ENCODE data around the gene MCOLN1.
"Not testable (repeated sequence)": the region's sequence is repeated elsewhere in the genome, so short reads cannot be mapped to it uniquely, and the experiment has no call there.

MCOLN1 gene

DNA sequence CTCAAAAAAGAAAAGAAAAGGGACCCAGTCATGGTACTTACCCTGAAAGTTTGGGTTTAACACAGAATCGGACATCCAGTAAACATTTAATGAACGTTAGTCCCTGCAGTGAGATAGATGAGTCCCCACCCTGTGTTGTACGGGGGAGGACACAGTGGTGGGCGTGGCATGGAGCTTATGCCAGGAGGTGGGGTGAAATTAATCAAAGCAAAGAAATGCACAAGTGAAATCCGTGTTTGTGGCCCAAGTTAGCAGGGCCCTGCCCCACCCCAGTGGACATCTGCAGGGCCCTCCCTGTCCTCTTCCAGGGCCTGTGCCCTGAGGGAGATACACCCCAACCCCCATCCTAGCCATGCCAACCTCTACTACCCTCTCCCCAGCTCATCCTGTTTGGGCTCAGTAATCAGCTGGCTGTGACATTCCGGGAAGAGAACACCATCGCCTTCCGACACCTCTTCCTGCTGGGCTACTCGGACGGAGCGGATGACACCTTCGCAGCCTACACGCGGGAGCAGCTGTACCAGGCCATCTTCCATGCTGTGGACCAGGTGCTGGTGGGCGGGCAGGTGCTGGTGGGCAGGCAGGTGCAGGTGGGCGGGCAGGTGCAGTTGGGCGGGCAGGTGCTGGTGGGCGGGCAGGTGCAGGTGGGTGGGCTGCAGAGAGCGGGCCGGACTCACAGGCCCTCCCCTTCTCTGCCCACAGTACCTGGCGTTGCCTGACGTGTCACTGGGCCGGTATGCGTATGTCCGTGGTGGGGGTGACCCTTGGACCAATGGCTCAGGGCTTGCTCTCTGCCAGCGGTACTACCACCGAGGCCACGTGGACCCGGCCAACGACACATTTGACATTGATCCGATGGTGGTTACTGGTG is 3.9 kb downstream of the MCOLN1 start:
- no peak for DNase-seq

DNA sequence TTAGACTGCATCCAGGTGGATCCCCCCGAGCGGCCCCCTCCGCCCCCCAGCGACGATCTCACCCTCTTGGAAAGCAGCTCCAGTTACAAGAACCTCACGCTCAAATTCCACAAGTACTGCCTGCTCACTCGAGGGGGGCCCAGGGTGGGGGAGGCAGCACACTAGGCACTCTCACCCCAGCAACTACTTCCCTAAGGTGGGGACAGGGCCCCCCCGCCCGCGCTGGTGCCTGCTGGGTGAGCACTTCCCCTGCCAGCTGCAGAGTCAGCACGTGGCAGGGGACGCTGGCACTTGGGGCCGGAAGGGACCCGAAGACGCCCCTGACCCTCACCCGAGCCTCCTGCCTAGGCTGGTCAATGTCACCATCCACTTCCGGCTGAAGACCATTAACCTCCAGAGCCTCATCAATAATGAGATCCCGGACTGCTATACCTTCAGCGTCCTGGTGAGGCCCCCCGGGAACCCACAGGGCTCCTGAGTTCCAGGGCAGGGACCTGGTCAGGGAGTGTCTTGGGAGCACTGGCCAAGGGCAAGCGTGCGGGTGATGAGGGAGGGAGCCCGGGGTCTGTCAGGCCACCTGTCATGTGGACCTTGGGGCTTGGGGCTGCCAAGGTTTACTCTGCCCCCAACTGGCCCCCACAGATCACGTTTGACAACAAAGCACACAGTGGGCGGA is 5.2 kb downstream of the MCOLN1 start:
- DNase-seq, result no peak

DNA sequence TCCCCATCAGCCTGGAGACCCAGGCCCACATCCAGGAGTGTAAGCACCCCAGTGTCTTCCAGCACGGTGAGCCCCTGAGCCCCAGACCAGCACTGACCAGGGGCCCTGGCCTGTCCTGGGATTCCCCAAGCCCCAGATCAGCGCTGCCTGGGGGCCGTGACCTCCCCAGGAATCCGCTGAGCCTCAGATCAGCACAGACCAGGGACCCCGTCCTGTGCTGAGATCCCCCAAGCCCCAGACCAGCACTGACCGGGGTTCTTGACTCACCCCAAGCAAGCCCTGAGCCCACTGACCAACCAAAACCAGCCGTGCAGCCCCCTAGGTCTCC is 5.7 kb downstream of the MCOLN1 start:
- no peak for DNase-seq

DNA sequence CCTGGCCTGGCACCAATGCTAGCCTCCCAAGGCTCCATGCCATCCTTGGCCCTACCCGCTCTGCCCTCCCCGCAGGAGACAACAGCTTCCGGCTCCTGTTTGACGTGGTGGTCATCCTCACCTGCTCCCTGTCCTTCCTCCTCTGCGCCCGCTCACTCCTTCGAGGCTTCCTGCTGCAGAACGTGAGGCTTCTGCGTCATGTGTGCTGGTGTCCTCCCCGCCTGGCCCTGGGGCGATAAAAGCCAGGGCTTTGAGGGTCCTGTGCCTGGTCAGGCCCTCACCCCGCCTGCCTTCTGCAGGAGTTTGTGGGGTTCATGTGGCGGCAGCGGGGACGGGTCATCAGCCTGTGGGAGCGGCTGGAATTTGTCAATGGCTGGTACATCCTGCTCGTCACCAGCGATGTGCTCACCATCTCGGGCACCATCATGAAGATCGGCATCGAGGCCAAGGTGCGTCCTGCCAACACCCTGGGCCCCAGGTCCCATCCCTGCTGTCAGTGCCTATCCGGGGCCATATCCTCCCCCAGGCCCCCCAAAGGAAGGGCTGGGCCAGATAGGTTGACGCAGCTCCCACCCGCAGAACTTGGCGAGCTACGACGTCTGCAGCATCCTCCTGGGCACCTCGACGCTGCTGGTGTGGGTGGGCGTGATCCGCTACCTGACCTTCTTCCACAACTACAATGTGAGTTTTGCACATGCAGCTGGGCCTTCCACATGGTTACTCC is 6.3 kb downstream of the MCOLN1 start:
- DNase-seq, result no peak

DNA sequence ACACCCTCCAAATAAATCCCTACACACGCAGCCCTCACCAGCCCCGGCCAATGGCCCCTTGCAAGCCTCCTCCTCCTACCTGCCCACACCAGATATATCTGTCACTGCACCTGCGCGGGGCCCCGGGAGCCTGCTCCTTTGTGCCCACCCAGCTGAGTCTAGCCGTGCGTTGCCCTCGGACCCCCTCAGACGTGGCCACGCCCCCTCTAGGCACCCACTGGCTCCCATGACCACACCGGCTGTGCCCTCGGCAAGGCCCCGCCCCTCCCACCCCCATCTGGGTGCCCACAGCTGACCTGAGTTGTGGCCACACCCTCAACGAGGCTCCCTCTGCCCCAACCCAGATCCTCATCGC is 6.8 kb downstream of the MCOLN1 start:
- no peak for DNase-seq

- DNase-seq, result no peak
Observed at GRCh38 chr19:7529610-7530490, 7.4 kb downstream of the MCOLN1 start.

DNA sequence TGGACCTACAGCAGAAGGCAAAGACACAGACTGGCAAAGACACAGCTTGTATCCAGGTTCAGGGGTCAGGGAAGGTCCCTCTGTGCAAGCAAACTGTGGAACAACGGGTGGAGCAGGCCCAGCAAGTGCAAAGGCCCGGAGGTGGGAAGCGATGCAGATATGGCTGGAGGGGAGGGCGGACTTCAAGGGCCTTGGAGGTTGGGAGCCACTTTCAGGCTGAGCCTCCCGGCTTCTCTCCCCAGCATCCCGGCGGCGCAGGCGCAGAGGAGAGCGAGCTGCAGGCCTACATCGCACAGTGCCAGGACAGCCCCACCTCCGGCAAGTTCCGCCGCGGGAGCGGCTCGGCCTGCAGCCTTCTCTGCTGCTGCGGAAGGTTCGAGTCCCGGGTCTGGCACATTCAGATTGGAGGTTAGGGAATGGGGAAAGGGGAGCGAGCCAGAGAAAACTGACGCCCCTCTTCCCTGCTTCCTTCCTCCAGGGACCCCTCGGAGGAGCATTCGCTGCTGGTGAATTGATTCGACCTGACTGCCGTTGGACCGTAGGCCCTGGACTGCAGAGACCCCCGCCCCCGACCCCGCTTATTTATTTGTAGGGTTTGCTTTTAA is 11.0 kb downstream of the MCOLN1 start:
- no peak for DNase-seq

DNA sequence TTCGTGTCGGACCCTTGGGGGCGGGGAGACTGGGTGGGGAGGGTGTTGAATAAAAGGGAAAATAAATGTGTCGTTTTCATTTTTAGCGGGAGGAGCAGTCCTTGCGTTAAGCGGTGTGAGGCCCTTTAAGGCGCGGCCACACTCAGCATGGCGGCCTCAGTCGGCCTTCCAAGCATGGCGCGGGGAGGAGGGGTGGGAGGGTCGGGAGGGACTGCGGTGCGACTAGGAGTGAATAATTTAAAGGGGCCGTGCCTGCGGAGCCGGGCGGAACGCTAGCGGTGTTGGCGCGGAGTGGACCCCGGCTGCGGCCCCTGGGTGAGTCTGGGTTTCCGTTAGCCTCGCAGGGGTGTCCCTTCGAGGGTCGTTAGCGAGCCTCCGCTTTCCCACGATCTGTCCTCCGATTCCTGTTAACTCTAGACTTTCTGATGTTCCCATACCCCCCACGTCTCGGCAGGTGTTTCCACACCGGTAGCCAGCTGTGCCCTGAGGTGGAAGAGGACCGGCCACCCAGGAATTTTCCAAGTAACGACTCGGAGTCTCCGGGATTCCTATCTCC is 11.6 kb downstream of the MCOLN1 start:
- peak; percentile 65 for DNase-seq

DNA sequence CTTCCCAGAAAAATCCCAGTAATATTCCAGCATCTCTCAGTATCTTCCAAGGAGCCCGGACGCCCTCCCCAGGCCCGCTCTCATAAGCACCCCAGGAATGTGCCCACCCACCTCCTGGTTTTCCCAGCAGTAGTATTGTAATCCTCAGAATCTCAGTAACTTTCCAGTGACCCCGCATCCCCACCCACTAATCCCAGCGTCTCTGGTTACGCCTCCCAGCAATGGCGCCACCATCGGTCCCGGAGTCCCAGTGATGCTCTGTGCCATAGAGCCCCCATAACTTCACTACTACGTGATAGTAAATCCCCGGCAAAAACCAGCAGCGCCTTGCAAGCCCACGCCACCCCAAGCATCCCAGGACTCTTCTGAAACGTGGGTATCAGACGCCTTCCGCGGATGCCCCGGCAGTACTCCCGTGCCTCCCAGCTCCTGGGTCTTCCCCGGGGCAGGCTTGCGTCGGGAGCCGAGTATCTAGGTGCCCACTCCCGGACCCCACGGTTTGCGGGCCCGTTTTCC is 12.2 kb downstream of the MCOLN1 start:
- no peak for DNase-seq

GRCh38 chr19:7535047-7535997 is 12.9 kb downstream of the MCOLN1 start, which contains the start of gene PNPLA6:
Gene PNPLA6 (plus strand): TSS chr19:7535717. CDS start chr19:7535789, 72 bp downstream.
- peak; percentile 89 for DNase-seq

DNA sequence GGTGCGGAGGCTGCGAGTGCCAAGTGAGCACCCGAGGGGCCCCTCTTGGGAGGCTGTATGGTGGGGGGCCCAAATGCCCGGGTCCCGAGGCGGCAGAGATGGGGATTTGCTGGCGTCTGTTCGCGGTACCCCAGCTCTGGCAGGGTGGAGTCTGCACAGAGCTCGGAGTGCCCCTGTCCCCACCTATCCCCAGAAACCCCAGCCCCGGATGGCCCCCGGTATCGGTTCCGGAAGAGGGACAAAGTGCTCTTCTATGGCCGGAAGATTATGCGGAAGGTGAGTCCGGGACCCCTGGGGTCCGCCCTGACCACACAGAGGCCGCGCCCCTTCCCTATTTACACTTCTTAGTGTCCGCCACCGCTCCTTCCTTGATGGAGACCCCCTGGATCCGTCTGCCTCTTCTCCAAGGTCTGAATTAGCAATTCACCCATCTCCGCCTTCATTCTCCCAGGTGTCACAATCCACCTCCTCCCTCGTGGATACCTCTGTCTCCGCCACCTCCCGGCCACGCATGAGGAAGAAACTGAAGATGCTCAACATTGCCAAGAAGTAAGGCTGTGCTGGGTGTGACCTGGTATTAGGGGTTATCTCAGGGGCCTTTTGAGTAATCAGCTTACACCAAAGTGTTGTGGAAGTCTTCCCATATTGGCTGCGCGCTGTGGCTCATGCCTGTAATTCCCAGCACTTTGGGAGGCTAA is 13.7 kb downstream of the MCOLN1 start:
- no peak for DNase-seq

GRCh38 chr19:7538990-7539389 is 16.6 kb downstream of the MCOLN1 start:
- DNase-seq, result not testable (repeated sequence)

DNA sequence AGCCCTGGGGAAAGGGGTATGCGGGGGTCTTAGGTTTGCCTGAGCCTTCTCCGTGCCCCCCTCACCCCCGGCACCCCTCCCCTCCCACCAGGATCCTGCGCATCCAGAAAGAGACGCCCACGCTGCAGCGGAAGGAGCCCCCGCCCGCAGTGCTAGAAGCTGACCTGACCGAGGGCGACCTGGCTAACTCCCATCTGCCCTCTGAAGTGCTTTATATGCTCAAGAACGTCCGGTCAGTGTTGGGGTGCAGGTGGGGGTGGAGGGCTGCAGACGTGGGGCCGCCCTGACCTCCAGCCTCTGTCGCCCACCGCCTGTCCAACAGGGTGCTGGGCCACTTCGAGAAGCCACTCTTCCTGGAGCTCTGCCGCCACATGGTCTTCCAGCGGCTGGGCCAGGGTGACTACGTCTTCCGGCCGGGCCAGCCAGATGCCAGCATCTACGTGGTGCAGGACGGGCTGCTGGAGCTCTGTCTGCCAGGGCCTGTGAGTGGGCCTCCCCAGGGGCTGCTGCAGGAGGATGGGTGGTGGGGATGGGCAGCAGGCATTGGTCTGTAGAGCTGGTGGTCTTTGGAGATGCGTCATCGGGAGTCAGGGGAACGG is 17.5 kb downstream of the MCOLN1 start:
- no peak for DNase-seq

- no peak for DNase-seq
Observed at GRCh38 chr19:7540761-7541474, 18.5 kb downstream of the MCOLN1 start.

- DNase-seq, result no peak
Observed at GRCh38 chr19:7541475-7541824, 19.0 kb downstream of the MCOLN1 start.

- no peak for DNase-seq
Observed at GRCh38 chr19:7541828-7542443, 19.5 kb downstream of the MCOLN1 start.

DNA sequence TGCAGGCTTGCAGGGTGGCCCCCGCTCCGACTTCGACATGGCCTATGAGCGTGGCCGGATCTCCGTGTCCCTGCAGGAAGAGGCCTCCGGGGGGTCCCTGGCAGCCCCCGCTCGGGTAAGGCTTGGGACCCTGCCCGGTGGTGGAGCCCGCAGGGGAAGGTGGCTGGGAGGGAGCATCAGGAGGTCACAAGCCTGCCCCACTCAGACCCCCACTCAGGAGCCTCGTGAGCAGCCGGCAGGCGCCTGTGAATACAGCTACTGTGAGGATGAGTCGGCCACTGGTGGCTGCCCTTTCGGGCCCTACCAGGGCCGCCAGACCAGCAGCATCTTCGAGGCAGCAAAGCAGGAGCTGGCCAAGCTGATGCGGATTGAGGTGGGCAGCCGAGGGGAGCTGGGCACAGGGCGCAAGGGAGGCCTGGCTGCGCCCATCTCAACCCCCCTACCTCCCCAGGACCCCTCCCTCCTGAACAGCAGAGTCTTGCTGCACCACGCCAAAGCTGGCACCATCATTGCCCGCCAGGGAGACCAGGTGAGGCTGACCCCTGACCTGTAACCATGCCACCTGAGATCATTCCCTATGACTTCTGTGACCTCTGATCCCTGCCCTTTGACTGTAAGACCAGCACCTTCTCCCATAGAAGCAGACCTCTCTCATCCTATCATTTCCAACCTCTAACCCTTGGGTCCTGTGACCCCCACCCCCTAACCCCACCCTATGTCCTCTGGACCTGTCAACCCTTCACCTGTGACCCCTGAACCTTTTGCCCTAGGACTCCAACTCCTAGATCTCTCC is 20.3 kb downstream of the MCOLN1 start:
- DNase-seq, result no peak

DNA sequence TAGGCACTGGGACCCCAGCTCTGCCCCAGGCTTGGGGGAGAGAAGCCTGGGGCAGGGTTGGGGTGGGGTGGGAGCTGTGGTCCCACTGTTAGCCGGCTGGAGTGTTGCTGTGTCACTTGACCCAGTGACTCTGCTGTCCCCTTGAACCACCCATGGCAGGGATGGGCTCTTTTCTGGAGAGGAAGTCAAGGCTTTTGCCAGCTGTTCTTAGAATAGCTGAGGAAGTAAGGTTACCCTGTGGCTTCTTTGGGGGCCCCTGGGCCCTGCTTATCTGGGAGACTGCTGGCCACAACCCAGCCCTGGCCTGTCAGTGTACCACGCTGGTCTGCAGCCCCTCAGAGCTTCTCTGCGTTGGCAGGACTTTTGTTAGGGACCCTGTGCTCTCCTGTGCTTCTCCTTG is 22.2 kb downstream of the MCOLN1 start:
- no peak for DNase-seq
